Liver (tissue), 9 donors: ENCODE data around the gene CRLF3. TPM values are rescaled to one million over a fixed set of nuclear protein-coding genes. Genes with fewer than 3 reads are reported as not detected.
"Not testable (repeated sequence)": the region's sequence is repeated elsewhere in the genome, so short reads cannot be mapped to it uniquely, and the experiment has no call there.

Source experiments
- DNase-seq: peaks from one replicate; pipeline ENCODE4 v3.0.0-alpha.2; 2017; ENCODE audit warnings: low spot score
- H3K27ac ChIP-seq, 2 donors: one replicate each; pipeline ENCODE4 v1.7.0; 2013; ENCODE audit warnings: inconsistent platforms in 2 of 2, low read length in 2 of 2, control low read depth in 1 of 2, low read depth in 1 of 2, mild to moderate bottlenecking in 1 of 2
- H3K27me3 ChIP-seq, 4 donors: one replicate each; pipeline versions ENCODE4 v1.6.1 to v1.7.0; 2013; ENCODE audit warnings: low read length in 3 of 4, inconsistent platforms in 1 of 4, mild to moderate bottlenecking in 1 of 4, moderate library complexity in 1 of 4; ENCODE audit not compliant: control insufficient read depth in 4 of 4, insufficient read depth in 4 of 4
- H3K36me3 ChIP-seq, 4 donors: one replicate each; pipeline versions ENCODE4 v1.6.1 to v1.7.0; 2013; ENCODE audit warnings: low read length in 3 of 4, mild to moderate bottlenecking in 3 of 4, low read depth in 1 of 4, moderate library complexity in 1 of 4; ENCODE audit not compliant: control insufficient read depth in 4 of 4, insufficient read depth in 3 of 4
- H3K4me1 ChIP-seq, 4 donors: one replicate each; pipeline versions ENCODE4 v1.6.1 to v1.7.0; 2013; ENCODE audit warnings: low read length in 3 of 4, mild to moderate bottlenecking in 3 of 4, moderate library complexity in 1 of 4; ENCODE audit not compliant: control insufficient read depth in 4 of 4, insufficient read depth in 4 of 4
- H3K4me3 ChIP-seq, 3 donors: one replicate each; pipeline versions ENCODE4 v1.6.1 to v1.7.0; 2013; ENCODE audit warnings: low read length in 3 of 3, control low read depth in 1 of 3, low read depth in 1 of 3, mild to moderate bottlenecking in 1 of 3
- H3K9ac ChIP-seq, 2 donors: one replicate each; pipeline ENCODE4 v1.7.0; 2013; ENCODE audit warnings: low read length in 2 of 2, mild to moderate bottlenecking in 2 of 2, moderate library complexity in 2 of 2, control low read depth in 1 of 2, low read depth in 1 of 2
- H3K9me3 ChIP-seq, 4 donors: one replicate each; pipeline versions ENCODE4 v1.6.1 to v1.7.0; 2013; ENCODE audit warnings: low read length in 3 of 4; ENCODE audit not compliant: control insufficient read depth in 4 of 4
- CTCF ChIP-seq: fragments of 150-350 bp; IDR thresholded peaks from 2 replicates; pipeline ENCODE4 v1.5.1; 2017; ENCODE audit warnings: improper control_type of control experiment, low read depth, low read length; ENCODE audit not compliant: missing input control
- EGR1 ChIP-seq, 2 donors: IDR thresholded peaks; 2 replicates each; pipeline ENCODE4 v1.6.1; 2016 to 2018; ENCODE audit warnings: antibody characterized with exemption in 2 of 2, low read depth in 2 of 2
- FOXA1 ChIP-seq: IDR thresholded peaks from 2 replicates; pipeline ENCODE4 v1.6.1; 2016; ENCODE audit warnings: antibody characterized with exemption
- FOXA2 ChIP-seq: IDR thresholded peaks from 2 replicates; pipeline ENCODE4 v1.6.1; 2016; ENCODE audit warnings: antibody characterized with exemption
- GABPA ChIP-seq, 2 donors: IDR thresholded peaks in 1 of 2; conservative IDR thresholded peaks in 1 of 2; 2 replicates each; pipeline ENCODE4 v1.6.1; 2016; ENCODE audit warnings: antibody characterized with exemption in 2 of 2, mild to moderate bottlenecking in 1 of 2, moderate library complexity in 1 of 2
- HNF4A ChIP-seq, 2 donors: conservative IDR thresholded peaks; 2 replicates each; pipeline ENCODE4 v1.6.1; 2016; ENCODE audit warnings: antibody characterized with exemption in 2 of 2, mild to moderate bottlenecking in 2 of 2
- HNF4G ChIP-seq: IDR thresholded peaks from 2 replicates; pipeline ENCODE4 v1.6.1; 2016; ENCODE audit warnings: antibody characterized with exemption
- JUND ChIP-seq, 2 donors: IDR thresholded peaks; 2 replicates each; pipeline ENCODE4 v1.6.1; 2016; ENCODE audit warnings: antibody characterized with exemption in 2 of 2
- RAD21 ChIP-seq, 2 donors: IDR thresholded peaks; 2 replicates each; pipeline ENCODE4 v1.6.1; 2016; ENCODE audit warnings: antibody characterized with exemption in 2 of 2, mild to moderate bottlenecking in 2 of 2
- RXRA ChIP-seq, 2 donors: IDR thresholded peaks; 2 replicates each; pipeline ENCODE4 v1.6.1; 2017 to 2018; ENCODE audit warnings: antibody characterized with exemption in 2 of 2, mild to moderate bottlenecking in 1 of 2
- SP1 ChIP-seq: IDR thresholded peaks from 2 replicates; pipeline ENCODE4 v1.6.1; 2018; ENCODE audit warnings: antibody characterized with exemption, mild to moderate bottlenecking
- TAF1 ChIP-seq: conservative IDR thresholded peaks from 2 replicates; pipeline ENCODE4 v1.6.1; 2016; ENCODE audit warnings: antibody characterized with exemption, mild to moderate bottlenecking
- YY1 ChIP-seq: IDR thresholded peaks from 2 replicates; pipeline ENCODE4 v1.6.1; 2016; ENCODE audit warnings: antibody characterized with exemption, mild to moderate bottlenecking
- ZBTB33 ChIP-seq: IDR thresholded peaks from 2 replicates; pipeline ENCODE4 v1.6.1; 2016; ENCODE audit warnings: antibody characterized with exemption
- WGBS: extraction: QIAGEN DNeasy Blood & Tissue Kit; methylation state at CpG from one replicate; pipeline ENCODE4 v1.1.7; 2013; 5-methylcytosine and 5-hydroxymethylcytosine counted together
- polyA plus RNA-seq, 2 donors: library from polyadenylated mRNA; stranded (reverse) in 1 of 2; unstranded in 1 of 2; fragments of 200-250 nt in 1 of 2; fragments of >200 nt in 1 of 2; fragmentation: Nextera tagmentation in 1 of 2; extraction: Ambion mirVana in 1 of 2; gene quantifications; one replicate each; pipeline versions ENCODE4 v1.2.1 to v1.2.3, GENCODE V29; 2013 to 2015
- total RNA-seq, 2 donors: library from RNA; depleted of rRNA; stranded (reverse); fragments of >200 nt; gene quantifications; one replicate each; pipeline ENCODE4 v1.2.3, GENCODE V29; 2014
- TF ChIP-seq, protein P1 (sequence below): IDR thresholded peaks from 2 replicates; pipeline ENCODE4 v1.6.1; 2016; ENCODE audit warnings: antibody characterized with exemption
- TF ChIP-seq, protein P2 (sequence below): IDR thresholded peaks from 2 replicates; pipeline ENCODE4 v1.6.1; 2016; ENCODE audit warnings: antibody characterized with exemption
- TF ChIP-seq, protein P3 (sequence below): IDR thresholded peaks from 2 replicates; pipeline ENCODE4 v1.6.1; 2016; ENCODE audit warnings: antibody characterized with exemption, mild to moderate bottlenecking
- donor health status: healthy.
- donor health status: healthy.
- donor health status: healthy.
- donor health status: healthy.
- donor health status: healthy.

Gene CRLF3
- total and polyA plus RNA-seq, 4 donors: 2.4 to 26.5 (median 4.6) TPM

DNA sequence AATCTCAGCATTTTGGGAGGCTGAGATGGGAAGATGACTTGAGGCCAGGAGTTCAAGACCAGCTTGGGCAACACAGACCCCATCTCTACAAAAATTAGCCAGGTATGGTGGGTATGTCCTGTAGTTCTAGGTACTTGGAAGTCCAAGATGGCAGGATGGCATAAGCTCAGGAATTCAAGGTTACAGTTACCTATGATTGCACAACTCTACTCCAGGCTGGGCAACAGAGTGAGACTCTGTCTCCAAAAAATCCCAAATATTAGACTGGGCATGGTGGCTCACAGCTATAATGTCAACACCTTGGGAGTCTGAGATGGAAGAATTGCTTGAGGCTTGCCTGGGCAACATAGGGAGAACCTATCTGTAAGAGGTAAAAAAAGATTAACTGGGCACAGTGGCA lies 63.4 kb downstream of the CRLF3 start:
- TF ChIP-seq GABPA (IDR thresholded peaks at IDR 0.05 in 1 of 2, conservative IDR thresholded peaks at IDR 0.05 in 1 of 2) (no peak), YY1 (no peak), EGR1 (IDR thresholded peaks at IDR 0.05; ENCODE audit: low read depth in 2 of 2) (no peak), SP1 (no peak), TAF1 (no peak), CTCF (no peak), FOXA1 (no peak), ZBTB33 (no peak), HNF4A (conservative IDR thresholded peaks at IDR 0.05) (no peak), HNF4G (no peak), JUND (IDR thresholded peaks at IDR 0.05) (no peak), RXRA (IDR thresholded peaks at IDR 0.05) (no peak), RAD21 (IDR thresholded peaks at IDR 0.05) (no peak), FOXA2 (no peak)
- TF ChIP-seq, protein P1, sequence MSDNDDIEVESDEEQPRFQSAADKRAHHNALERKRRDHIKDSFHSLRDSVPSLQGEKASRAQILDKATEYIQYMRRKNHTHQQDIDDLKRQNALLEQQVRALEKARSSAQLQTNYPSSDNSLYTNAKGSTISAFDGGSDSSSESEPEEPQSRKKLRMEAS: no peak
- TF ChIP-seq, protein P2, sequence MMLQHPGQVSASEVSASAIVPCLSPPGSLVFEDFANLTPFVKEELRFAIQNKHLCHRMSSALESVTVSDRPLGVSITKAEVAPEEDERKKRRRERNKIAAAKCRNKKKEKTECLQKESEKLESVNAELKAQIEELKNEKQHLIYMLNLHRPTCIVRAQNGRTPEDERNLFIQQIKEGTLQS: no peak
- TF ChIP-seq, protein P3, sequence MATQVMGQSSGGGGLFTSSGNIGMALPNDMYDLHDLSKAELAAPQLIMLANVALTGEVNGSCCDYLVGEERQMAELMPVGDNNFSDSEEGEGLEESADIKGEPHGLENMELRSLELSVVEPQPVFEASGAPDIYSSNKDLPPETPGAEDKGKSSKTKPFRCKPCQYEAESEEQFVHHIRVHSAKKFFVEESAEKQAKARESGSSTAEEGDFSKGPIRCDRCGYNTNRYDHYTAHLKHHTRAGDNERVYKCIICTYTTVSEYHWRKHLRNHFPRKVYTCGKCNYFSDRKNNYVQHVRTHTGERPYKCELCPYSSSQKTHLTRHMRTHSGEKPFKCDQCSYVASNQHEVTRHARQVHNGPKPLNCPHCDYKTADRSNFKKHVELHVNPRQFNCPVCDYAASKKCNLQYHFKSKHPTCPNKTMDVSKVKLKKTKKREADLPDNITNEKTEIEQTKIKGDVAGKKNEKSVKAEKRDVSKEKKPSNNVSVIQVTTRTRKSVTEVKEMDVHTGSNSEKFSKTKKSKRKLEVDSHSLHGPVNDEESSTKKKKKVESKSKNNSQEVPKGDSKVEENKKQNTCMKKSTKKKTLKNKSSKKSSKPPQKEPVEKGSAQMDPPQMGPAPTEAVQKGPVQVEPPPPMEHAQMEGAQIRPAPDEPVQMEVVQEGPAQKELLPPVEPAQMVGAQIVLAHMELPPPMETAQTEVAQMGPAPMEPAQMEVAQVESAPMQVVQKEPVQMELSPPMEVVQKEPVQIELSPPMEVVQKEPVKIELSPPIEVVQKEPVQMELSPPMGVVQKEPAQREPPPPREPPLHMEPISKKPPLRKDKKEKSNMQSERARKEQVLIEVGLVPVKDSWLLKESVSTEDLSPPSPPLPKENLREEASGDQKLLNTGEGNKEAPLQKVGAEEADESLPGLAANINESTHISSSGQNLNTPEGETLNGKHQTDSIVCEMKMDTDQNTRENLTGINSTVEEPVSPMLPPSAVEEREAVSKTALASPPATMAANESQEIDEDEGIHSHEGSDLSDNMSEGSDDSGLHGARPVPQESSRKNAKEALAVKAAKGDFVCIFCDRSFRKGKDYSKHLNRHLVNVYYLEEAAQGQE: no peak
- Histone ChIP-seq H3K9me3 (no peaks in the 10 kb centered on the region), H3K4me1 (no peaks in the 10 kb centered on the region), H3K27me3 (no peaks in the 10 kb centered on the region), H3K27ac (no peak overlapping the region), H3K4me3 (no peak overlapping the region), H3K36me3 (peaks cover 0 to 5% (median 2%) of the 10 kb centered on the region in 4 donors), H3K9ac (no peak overlapping the region)
- no peak for DNase-seq

DNA sequence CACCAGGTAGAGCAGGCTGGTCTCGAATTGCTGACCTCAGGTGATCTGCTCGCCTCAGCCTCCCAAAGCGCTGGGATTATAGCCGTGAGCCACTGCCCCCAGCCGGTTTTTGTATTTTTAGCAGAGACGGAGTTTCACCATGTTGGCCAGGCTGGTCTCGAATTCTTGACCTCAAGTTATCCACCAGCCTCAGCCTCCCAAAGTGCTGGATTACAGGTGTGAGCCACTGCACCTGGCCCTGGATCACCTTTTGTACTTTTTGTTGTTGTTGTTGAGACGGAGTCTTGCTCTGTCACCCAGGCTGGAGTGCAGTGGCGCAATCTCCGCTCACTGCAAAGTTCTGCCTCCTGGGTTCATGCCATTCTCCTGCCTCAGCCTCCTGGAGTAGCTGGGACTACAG lies 71.2 kb downstream of the CRLF3 start:
- H3K36me3 ChIP-seq, H3K9ac ChIP-seq, H3K9me3 ChIP-seq, H3K4me1 ChIP-seq, DNase-seq, H3K4me3 ChIP-seq, H3K27me3 ChIP-seq, H3K27ac ChIP-seq: not testable (repeated sequence)
- 97% methylated on average over 10 of the region's 10 CpGs for WGBS

DNA sequence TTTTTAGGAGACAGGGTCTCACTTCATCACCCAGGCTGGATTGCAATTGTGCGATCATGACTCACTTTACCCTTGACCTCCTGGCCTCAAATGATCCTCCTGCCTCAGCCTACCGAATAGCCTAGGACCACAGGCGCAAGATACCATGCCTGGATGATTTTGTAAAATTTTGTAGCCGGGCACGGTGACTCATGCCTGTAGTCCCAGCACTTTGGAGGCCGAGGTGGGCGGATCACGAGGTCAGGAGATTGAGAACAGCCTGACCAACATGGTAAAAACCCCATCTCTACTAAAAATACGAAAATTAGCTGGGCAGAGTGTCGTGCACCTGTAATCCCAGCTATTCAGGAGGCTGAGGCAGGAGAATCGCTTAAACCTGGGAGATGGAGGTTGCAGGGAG lies 73.5 kb downstream of the CRLF3 start:
- H3K9ac ChIP-seq, H3K9me3 ChIP-seq, H3K4me3 ChIP-seq, H3K27me3 ChIP-seq, H3K4me1 ChIP-seq, H3K36me3 ChIP-seq, DNase-seq, H3K27ac ChIP-seq: not testable (repeated sequence)
- WGBS: 96% methylated on average over 11 of the region's 11 CpGs

DNA sequence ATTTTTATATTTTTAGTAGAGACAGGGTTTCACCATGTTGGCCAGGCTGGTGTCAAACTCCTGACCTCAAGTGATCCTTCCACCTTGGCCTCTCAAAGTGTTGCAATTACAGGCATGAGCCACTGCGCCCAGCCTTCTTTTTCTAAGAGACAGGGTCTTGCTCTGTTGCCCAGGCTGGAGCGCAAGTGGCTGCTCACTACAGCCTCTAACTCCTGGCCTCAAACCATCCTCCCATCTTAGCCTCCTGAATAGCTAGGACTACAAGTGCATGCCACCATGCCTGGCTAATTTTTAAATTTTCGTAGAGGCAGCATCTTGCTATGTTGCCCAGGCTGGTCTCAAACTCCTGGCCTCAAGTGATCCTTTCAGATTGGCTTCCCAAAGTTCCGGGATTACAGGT lies 76.9 kb downstream of the CRLF3 start:
- not testable (repeated sequence) for H3K9me3 ChIP-seq, H3K36me3 ChIP-seq, H3K27ac ChIP-seq, H3K9ac ChIP-seq, H3K4me1 ChIP-seq, DNase-seq, H3K27me3 ChIP-seq, H3K4me3 ChIP-seq
- WGBS: 97% methylated on average over 4 of the region's 4 CpGs
